HG03354 (cell line): ENCODE measurements around the gene ZNRD2.

Experiments used
- ATAC-seq: cut with Tn5 transposase; IDR thresholded peaks from one replicate; pipeline ENCODE4 v1.9.1; 2021; ENCODE audit warnings: mild to moderate bottlenecking; ENCODE audit not compliant: unreplicated experiment, poor library complexity, severe bottlenecking

Gene ZNRD2

GRCh38 chr11:65537620-65538231, 32.6 kb upstream of the ZNRD2 start:
- ATAC-seq = no peak

GRCh38 chr11:65538232-65538914, 31.9 kb upstream of the ZNRD2 start:
- no peak for ATAC-seq

- ATAC-seq = no peak
Observed at GRCh38 chr11:65538915-65539743, 31.1 kb upstream of the ZNRD2 start.

- peak; percentile 56 for ATAC-seq
Observed at GRCh38 chr11:65539744-65540289, 30.5 kb upstream of the ZNRD2 start.

GRCh38 chr11:65540290-65541092, 29.8 kb upstream of the ZNRD2 start:
- peak; percentile 67 for ATAC-seq

GRCh38 chr11:65541093-65541982, 28.9 kb upstream of the ZNRD2 start:
- ATAC-seq = no peak

GRCh38 chr11:65542738-65543390, 27.4 kb upstream of the ZNRD2 start:
- ATAC-seq = no peak

- ATAC-seq = no peak
Observed at GRCh38 chr11:65545853-65546216, 24.4 kb upstream of the ZNRD2 start.

GRCh38 chr11:65546217-65546958, 23.9 kb upstream of the ZNRD2 start:
- ATAC-seq = peak; percentile 76

- ATAC-seq = no peak
Observed at GRCh38 chr11:65547446-65548125, 22.7 kb upstream of the ZNRD2 start.

- ATAC-seq = no peak
Observed at GRCh38 chr11:65548395-65548794, 21.9 kb upstream of the ZNRD2 start.

- no peak for ATAC-seq
Observed at GRCh38 chr11:65549096-65549495, 21.2 kb upstream of the ZNRD2 start.

GRCh38 chr11:65551572-65552387, 18.5 kb upstream of the ZNRD2 start:
- no peak for ATAC-seq

GRCh38 chr11:65552388-65552951, 17.8 kb upstream of the ZNRD2 start:
- ATAC-seq = no peak

- no peak for ATAC-seq
Observed at GRCh38 chr11:65553301-65554001, 16.8 kb upstream of the ZNRD2 start.
